GM21737 (cell line): ENCODE results near the gene NFAM1.

Experiments
- ATAC-seq: cut with Tn5 transposase; IDR thresholded peaks from one replicate; pipeline ENCODE4 v1.9.1; 2021; ENCODE audit warnings: mild to moderate bottlenecking, moderate library complexity; ENCODE audit not compliant: unreplicated experiment

NFAM1 gene

DNA sequence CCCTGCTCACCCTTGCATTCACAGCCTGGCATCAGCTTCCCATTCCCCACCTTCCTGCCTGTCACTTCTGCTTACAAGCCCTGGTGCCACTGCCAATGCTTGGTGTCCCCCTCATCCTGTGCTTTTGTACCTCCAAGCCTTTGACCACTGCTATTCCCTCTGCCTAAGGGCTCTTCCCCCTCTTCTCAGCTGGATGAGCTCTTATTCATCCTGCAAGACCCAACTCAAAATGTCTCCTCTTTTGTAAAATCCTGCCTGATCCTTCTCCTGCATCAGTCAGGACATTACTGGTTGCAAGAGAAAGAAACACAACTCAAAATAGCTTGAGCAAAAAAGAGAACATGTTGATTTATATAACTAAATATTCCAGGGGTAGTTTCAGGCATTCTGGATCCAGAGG, 94.8 kb downstream of the NFAM1 start:
- no peak for ATAC-seq

- no peak for ATAC-seq
These were observed 95.5 kb downstream of the NFAM1 start for GRCh38 chr22:42336527-42337227.

GRCh38 chr22:42335839-42336378, 96.3 kb downstream of the NFAM1 start:
- ATAC-seq, result no peak

- no peak for ATAC-seq
These were observed 97.2 kb downstream of the NFAM1 start for GRCh38 chr22:42334875-42335512.

DNA sequence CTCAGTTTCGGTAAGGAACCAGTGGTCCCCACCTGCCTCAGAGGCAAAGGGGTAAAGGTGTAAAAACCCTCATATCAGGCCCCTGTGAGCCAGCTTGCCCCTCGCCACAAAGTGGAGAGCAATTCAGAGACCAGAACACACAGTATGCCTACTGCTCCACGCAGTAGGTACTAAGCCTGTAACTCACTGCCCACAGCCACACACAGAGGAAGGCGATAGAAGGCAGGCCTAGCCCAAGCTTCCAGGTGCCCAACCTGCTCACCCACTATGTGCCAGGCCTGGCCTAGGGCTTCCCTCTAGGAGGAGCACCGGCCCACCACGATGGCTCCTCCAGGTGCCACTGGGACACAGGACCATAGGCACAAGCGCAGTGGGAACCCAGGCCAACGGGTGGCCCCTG, 98.7 kb downstream of the NFAM1 start:
- ATAC-seq, result no peak

DNA sequence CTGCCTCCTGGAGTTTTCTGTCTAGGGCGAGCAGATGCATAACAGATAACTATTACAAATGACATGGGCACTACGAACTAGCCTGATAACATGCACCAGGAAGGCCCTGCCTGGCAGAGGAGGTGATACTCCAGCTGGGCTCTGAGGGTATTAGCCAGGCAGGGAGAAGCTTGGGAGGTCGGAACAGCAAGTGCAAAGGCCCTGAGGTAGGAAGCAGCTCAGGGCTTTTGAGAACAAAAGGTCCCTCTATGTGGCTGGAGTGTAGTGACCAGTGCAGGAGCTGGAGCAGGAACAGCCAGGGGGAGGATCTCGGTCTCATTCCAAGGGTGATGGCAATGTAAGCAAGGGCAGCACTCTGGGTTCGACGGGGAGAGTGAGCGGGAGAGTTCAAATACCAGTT, 100.1 kb downstream of the NFAM1 start:
- no peak for ATAC-seq

DNA sequence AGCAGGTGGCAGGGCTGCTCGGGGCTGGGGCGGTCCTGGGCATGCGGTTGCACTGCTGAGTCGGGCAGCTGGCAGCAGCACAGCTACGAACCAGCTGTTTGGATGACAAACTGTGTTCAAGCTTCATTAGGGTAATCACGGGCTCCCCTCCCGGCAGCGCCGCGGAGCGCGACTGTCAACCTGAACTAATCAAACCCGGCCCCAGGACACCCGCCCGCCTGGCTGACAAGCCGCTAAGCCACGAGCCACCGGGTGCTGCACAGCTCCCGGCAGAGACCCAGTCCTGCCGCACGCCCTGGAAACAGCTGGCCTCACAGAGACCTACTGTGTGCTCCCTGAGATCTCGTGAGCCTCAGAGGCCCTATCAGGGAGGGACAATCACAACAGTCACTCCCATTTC, 101.2 kb downstream of the NFAM1 start:
- no peak for ATAC-seq
